ENCODE measurements around the gene FAM78B. TPM values are rescaled to one million over a fixed set of nuclear protein-coding genes. Genes with fewer than 3 reads are reported as not detected.

Gene FAM78B
- total RNA-seq, 1 donor = 0.27 TPM

DNA sequence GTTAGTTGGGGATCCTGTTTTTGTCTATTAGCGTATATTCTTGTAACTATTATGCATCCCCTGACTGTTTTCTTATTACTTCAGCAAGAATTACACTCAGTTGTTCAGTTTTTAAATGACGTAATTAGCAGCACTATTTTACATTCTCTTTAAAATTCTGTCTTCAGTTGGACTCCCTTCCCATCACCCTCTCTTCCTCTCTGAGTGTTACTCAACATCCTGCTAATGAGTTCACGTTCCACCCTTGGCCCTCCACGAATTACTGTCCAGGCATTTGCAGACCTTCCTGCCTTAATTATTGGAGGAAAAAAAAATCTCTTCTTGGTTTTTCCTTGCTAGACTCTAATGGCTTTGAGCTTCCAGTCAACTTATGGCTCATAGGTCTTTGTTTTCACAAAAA lies 23.6 kb upstream of the FAM78B start:
- DNase-seq (ENCODE audit: low read depth) = no peak
- TF ChIP-seq, protein P1, sequence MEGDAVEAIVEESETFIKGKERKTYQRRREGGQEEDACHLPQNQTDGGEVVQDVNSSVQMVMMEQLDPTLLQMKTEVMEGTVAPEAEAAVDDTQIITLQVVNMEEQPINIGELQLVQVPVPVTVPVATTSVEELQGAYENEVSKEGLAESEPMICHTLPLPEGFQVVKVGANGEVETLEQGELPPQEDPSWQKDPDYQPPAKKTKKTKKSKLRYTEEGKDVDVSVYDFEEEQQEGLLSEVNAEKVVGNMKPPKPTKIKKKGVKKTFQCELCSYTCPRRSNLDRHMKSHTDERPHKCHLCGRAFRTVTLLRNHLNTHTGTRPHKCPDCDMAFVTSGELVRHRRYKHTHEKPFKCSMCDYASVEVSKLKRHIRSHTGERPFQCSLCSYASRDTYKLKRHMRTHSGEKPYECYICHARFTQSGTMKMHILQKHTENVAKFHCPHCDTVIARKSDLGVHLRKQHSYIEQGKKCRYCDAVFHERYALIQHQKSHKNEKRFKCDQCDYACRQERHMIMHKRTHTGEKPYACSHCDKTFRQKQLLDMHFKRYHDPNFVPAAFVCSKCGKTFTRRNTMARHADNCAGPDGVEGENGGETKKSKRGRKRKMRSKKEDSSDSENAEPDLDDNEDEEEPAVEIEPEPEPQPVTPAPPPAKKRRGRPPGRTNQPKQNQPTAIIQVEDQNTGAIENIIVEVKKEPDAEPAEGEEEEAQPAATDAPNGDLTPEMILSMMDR (IDR thresholded peaks at IDR 0.05; ENCODE audit: insufficient read depth, low read length) = no peak
- H3K4me3 ChIP-seq (ENCODE audit: low read depth, low read length) = no peak overlapping the region

DNA sequence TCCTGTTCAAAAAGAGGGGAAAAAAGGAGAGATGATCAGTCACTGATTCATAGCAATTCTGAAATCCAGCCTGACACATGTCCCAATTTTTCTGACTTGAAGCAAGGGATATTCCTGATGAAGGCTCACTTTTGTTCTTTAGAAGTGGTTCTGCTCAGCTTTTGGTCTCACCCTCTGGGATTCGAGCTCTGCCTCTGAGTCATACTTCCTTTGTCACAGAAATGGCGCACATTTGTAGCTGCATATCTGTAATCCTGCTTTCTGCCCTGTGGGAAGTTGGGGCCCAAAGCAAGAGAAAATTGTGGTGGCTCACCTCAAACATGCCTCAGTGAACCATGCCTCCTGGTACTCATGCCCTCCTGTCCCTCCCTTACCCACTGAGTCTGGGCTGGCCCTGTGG lies 22.3 kb upstream of the FAM78B start:
- DNase-seq (ENCODE audit: low read depth) = no peak
- H3K4me3 ChIP-seq (ENCODE audit: low read depth, low read length) = no peak overlapping the region

GRCh38 chr1:166185526-166185925 lies 18.7 kb upstream of the FAM78B start:
- TF ChIP-seq, protein P1 (IDR thresholded peaks at IDR 0.05; ENCODE audit: insufficient read depth, low read length) = no peak
- H3K4me3 ChIP-seq (ENCODE audit: low read depth, low read length) = no peak overlapping the region
- no peak for DNase-seq (ENCODE audit: low read depth)

More for the DNA sequence above, 22.3 kb upstream of the FAM78B start:
- TF ChIP-seq, protein P1 (IDR thresholded peaks at IDR 0.05; ENCODE audit: insufficient read depth, low read length) = no peak

GRCh38 chr1:166184897-166185296 lies 18.1 kb upstream of the FAM78B start:
- TF ChIP-seq, protein P1 (IDR thresholded peaks at IDR 0.05; ENCODE audit: insufficient read depth, low read length) = no peak
- H3K4me3 ChIP-seq (ENCODE audit: low read depth, low read length) = no peak overlapping the region
- DNase-seq (ENCODE audit: low read depth) = peak; percentile 75

DNA sequence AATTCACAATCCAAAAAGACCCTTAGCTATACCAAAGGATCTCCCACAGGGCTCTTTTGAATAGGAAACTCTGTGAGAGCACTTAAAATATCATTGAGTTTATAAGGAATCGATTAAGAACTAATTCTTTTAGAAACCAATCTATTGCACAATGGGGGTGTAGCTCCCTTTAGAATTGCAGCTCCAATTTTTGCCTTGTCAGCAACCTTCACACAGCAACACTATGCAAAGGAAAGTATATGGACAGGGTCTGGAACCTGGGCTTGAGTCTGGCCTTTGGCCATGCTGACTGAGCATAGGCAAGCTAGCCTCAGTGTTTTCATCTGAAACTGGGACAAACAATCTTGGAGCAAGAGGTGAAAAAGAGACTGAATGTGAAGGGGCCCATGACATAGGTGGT lies 17.2 kb upstream of the FAM78B start:
- TF ChIP-seq, protein P1 (IDR thresholded peaks at IDR 0.05; ENCODE audit: insufficient read depth, low read length) = no peak
- no peak overlapping the region for H3K4me3 ChIP-seq (ENCODE audit: low read depth, low read length)
- no peak for DNase-seq (ENCODE audit: low read depth)

- TF ChIP-seq, protein P1 (IDR thresholded peaks at IDR 0.05; ENCODE audit: insufficient read depth, low read length) = no peak
- H3K4me3 ChIP-seq (ENCODE audit: low read depth, low read length) = no peak overlapping the region
- no peak for DNase-seq (ENCODE audit: low read depth)
These were observed 15.5 kb upstream of the FAM78B start for GRCh38 chr1:166182281-166182680.

GRCh38 chr1:166176416-166176815 lies 9.6 kb upstream of the FAM78B start:
- DNase-seq (ENCODE audit: low read depth) = no peak
- H3K4me3 ChIP-seq (ENCODE audit: low read depth, low read length) = no peak overlapping the region
- TF ChIP-seq, protein P1 (IDR thresholded peaks at IDR 0.05; ENCODE audit: insufficient read depth, low read length) = no peak

Data from fibroblast of the aortic adventitia (primary cell).